H1 (cell line): ENCODE measurements around the gene LY86. TPM values are rescaled to one million over a fixed set of nuclear protein-coding genes. Genes with fewer than 3 reads are reported as not detected.

Experiments used
- CTCF ChIA-PET: fragments of 300-600 bp; sonication (Branson Sonifier 250); formaldehyde crosslinking; loops from one replicate; lab custom pipeline; 2021; ENCODE audit not compliant: partially characterized antibody; lab: Charles Lee
- POLR2A ChIA-PET: fragments of 300-600 bp; sonication (Branson Sonifier 250); formaldehyde crosslinking; loops from one replicate; lab custom pipeline; 2021; ENCODE audit warnings: inconsistent platforms; ENCODE audit not compliant: partially characterized antibody; lab: Charles Lee
- DNase-seq, 2 experiments: peaks; one replicate each; pipeline versions ENCODE4 v3.0.0 to v3.0.0-alpha.2; 2010 to 2022; ENCODE audit warnings: low spot score in 2 of 2, low read depth in 1 of 2, mixed read lengths in 1 of 2
- FAIRE-seq: peaks from 2 replicates; lab custom pipeline; 2011; peaks lifted over from hg19 to GRCh38; lab: Jason Lieb, UNC
- H2AFZ ChIP-seq: 2 replicates; pipeline ENCODE4 v1.8.1; 2012; ENCODE audit warnings: low read length, inconsistent platforms
- H2AK5ac ChIP-seq: 2 replicates; pipeline ENCODE4 v1.6.1; 2013; ENCODE audit warnings: low read depth, low read length
- H2BK120ac ChIP-seq: replicated peaks from 2 replicates; pipeline ENCODE3; 2013; ENCODE audit warnings: low read depth, low read length, inconsistent platforms
- H2BK12ac ChIP-seq: 2 replicates; pipeline ENCODE4 v1.6.1; 2013; ENCODE audit warnings: low read depth, low read length
- H2BK15ac ChIP-seq: 2 replicates; pipeline ENCODE4 v1.6.1; 2013; ENCODE audit warnings: low read length
- H2BK20ac ChIP-seq: 2 replicates; pipeline ENCODE4 v1.6.1; 2013; ENCODE audit warnings: low read length
- H2BK5ac ChIP-seq: 2 replicates; pipeline ENCODE4 v1.6.1; 2013; ENCODE audit warnings: low read depth, low read length
- H3K14ac ChIP-seq: 2 replicates; pipeline ENCODE4 v1.6.1; 2013; ENCODE audit warnings: inconsistent platforms; ENCODE audit not compliant: insufficient read length
- H3K18ac ChIP-seq: 2 replicates; pipeline ENCODE4 v1.6.1; 2013; ENCODE audit warnings: low read length; ENCODE audit errors: extremely low read depth
- H3K23ac ChIP-seq: 2 replicates; pipeline ENCODE4 v1.6.1; 2013; ENCODE audit warnings: inconsistent platforms; ENCODE audit not compliant: insufficient read length
- H3K23me2 ChIP-seq: 2 replicates; pipeline ENCODE4 v1.6.1; 2013; ENCODE audit warnings: low read depth, low read length
- H3K27ac ChIP-seq: 2 replicates; pipeline ENCODE4 v1.6.1; 2011; ENCODE audit warnings: low read depth, low read length, inconsistent platforms
- H3K27me3 ChIP-seq, 4 experiments: replicated peaks in 1 of 4; 1 replicate in 1 of 4; 2 replicates in 3 of 4; pipeline versions ENCODE4 v1.6.1 to v1.8.1; 2011 to 2013; ENCODE audit warnings: low read length in 3 of 4, mild to moderate bottlenecking in 3 of 4, inconsistent platforms in 2 of 4, mixed read lengths in 2 of 4, moderate library complexity in 1 of 4; ENCODE audit not compliant: control insufficient read depth in 3 of 4, insufficient read depth in 3 of 4; ENCODE audit errors: extremely low read depth in 1 of 4
- H3K36me3 ChIP-seq, 4 experiments: 2 replicates each; pipeline versions ENCODE4 v1.6.1 to v1.8.1; 2011 to 2013; ENCODE audit warnings: mild to moderate bottlenecking in 4 of 4, low read length in 3 of 4, moderate library complexity in 2 of 4, control low read depth in 1 of 4, inconsistent platforms in 1 of 4; ENCODE audit not compliant: insufficient read depth in 4 of 4, control insufficient read depth in 2 of 4
- H3K4ac ChIP-seq: replicated peaks from 2 replicates; pipeline ENCODE3; 2013; ENCODE audit warnings: low read length, low read depth, mixed read lengths, inconsistent platforms; ENCODE audit not compliant: insufficient read length
- H3K4me1 ChIP-seq, 4 experiments: replicated peaks in 1 of 4; 1 replicate in 1 of 4; 2 replicates in 3 of 4; pipeline versions ENCODE4 v1.6.1 to v1.8.1; 2011 to 2013; ENCODE audit warnings: low read length in 3 of 4, inconsistent platforms in 2 of 4, mixed read lengths in 1 of 4; ENCODE audit not compliant: insufficient read depth in 4 of 4, control insufficient read depth in 3 of 4
- H3K4me2 ChIP-seq, 2 experiments: 2 replicates each; pipeline versions ENCODE4 v1.6.1 to v1.8.1; 2011 to 2013; ENCODE audit warnings: low read depth in 2 of 2, low read length in 2 of 2, control low read depth in 1 of 2, inconsistent platforms in 1 of 2, mild to moderate bottlenecking in 1 of 2; ENCODE audit not compliant: insufficient read depth in 1 of 2
- H3K4me3 ChIP-seq, 4 experiments: fragments of 200-600, 300-600 bp in 1 of 4; sonication (generic), shearing (Covaris generic), sonication (Bioruptor Twin) in 1 of 4; 2 replicates each; pipeline versions ENCODE4 v1.5.1 to v1.8.1; 2011 to 2016; ENCODE audit warnings: low read length in 4 of 4, low read depth in 3 of 4, control low read depth in 2 of 4, inconsistent platforms in 2 of 4, mild to moderate bottlenecking in 2 of 4, mixed read lengths in 1 of 4, moderate library complexity in 1 of 4; ENCODE audit not compliant: insufficient read depth in 2 of 4; ENCODE audit errors: extremely low read depth in 1 of 4
- H3K56ac ChIP-seq: replicated peaks from 2 replicates; pipeline ENCODE3; 2013; ENCODE audit warnings: low read depth, mild to moderate bottlenecking, mixed read lengths, low read length, inconsistent platforms; ENCODE audit not compliant: insufficient read length
- H3K79me1 ChIP-seq: 2 replicates; pipeline ENCODE4 v1.6.1; 2013; ENCODE audit warnings: low read depth, low read length, control low read depth
- H3K79me2 ChIP-seq, 2 experiments: 2 replicates each; pipeline versions ENCODE4 v1.6.1 to v1.8.1; 2012 to 2013; ENCODE audit warnings: low read length in 2 of 2, mild to moderate bottlenecking in 2 of 2, inconsistent platforms in 1 of 2; ENCODE audit not compliant: insufficient read depth in 2 of 2, control insufficient read depth in 1 of 2
- H3K9ac ChIP-seq, 4 experiments: replicated peaks in 1 of 4; 1 replicate in 1 of 4; 2 replicates in 3 of 4; pipeline versions ENCODE4 v1.6.1 to v1.8.1; 2011 to 2013; ENCODE audit warnings: low read depth in 3 of 4, low read length in 3 of 4, control low read depth in 2 of 4, mild to moderate bottlenecking in 2 of 4, moderate library complexity in 2 of 4, inconsistent platforms in 1 of 4; ENCODE audit errors: extremely low read depth in 1 of 4
- H3K9me3 ChIP-seq, 2 experiments: 2 replicates each; pipeline versions ENCODE4 v1.6.1 to v1.8.1; 2012 to 2013; ENCODE audit warnings: mild to moderate bottlenecking in 2 of 2, moderate library complexity in 2 of 2, control low read depth in 1 of 2, inconsistent platforms in 1 of 2, low read depth in 1 of 2, low read length in 1 of 2, mixed read lengths in 1 of 2; ENCODE audit not compliant: insufficient read depth in 2 of 2
- H4K20me1 ChIP-seq, 2 experiments: replicated peaks in 1 of 2; 2 replicates each; pipeline versions ENCODE3 to v1.8.1; 2011 to 2013; ENCODE audit warnings: inconsistent platforms in 2 of 2, low read length in 2 of 2, mild to moderate bottlenecking in 1 of 2; ENCODE audit not compliant: insufficient read depth in 2 of 2, control insufficient read depth in 1 of 2
- H4K5ac ChIP-seq: 2 replicates; pipeline ENCODE4 v1.6.1; 2013; ENCODE audit warnings: low read length, low read depth, mixed read lengths, inconsistent platforms; ENCODE audit not compliant: insufficient read length
- H4K8ac ChIP-seq: 2 replicates; pipeline ENCODE4 v1.8.0; 2013; ENCODE audit warnings: mild to moderate bottlenecking, moderate library complexity, low read length, inconsistent platforms; ENCODE audit not compliant: insufficient read depth; ENCODE audit errors: extremely low read depth
- H4K91ac ChIP-seq: replicated peaks from 2 replicates; pipeline ENCODE3; 2013; ENCODE audit warnings: low read length, mixed read lengths, inconsistent platforms; ENCODE audit not compliant: insufficient read length
- EGR1 ChIP-seq: IDR thresholded peaks from 2 replicates; pipeline ENCODE4 v1.6.1; 2011; ENCODE audit warnings: low read depth, low read length, borderline replicate concordance
- RNF2 ChIP-seq: fragments of 200-900, 300-1000 bp; sonication (generic); IDR thresholded peaks from 2 replicates; pipeline ENCODE4 v1.7.1; 2016; ENCODE audit warnings: borderline replicate concordance, low read depth, mild to moderate bottlenecking, antibody characterized with exemption, low read length; ENCODE audit not compliant: poor library complexity, severe bottlenecking; ENCODE audit errors: missing control alignments
- whole genome bisulfite sequencing, 2 experiments: shearing (Covaris generic) in 1 of 2; methylation state at CpG; one replicate each; pipeline versions ENCODE4 v1.1.6 to v1.1.7; 2013 to 2015; ENCODE audit warnings: low lambda C conversion rate in 2 of 2, mixed read lengths in 2 of 2, inconsistent platforms in 1 of 2, low coverage in 1 of 2, missing lambda C conversion rate in 1 of 2; ENCODE audit not compliant: insufficient replicate concordance in 2 of 2, insufficient coverage in 1 of 2, insufficient read length in 1 of 2; ENCODE audit errors: extremely low coverage in 1 of 2, missing lambda C conversion rate in 1 of 2; 5-methylcytosine and 5-hydroxymethylcytosine counted together
- polyA plus RNA-seq, 7 experiments: library from polyadenylated mRNA; depleted of rRNA in 3 of 7; stranded (reverse) in 5 of 7; unstranded in 2 of 7; fragments of >200 nt in 5 of 7; fragments of 200-250 nt in 2 of 7; gene quantifications; 1 replicate in 5 of 7; 2 replicates in 1 of 7; 4 replicates in 1 of 7; pipeline versions ENCODE4 v1.2.1 to v1.2.3, GENCODE V29; 2011 to 2013; ENCODE audit warnings: missing spikeins in 2 of 7, mixed read lengths in 2 of 7
- total RNA-seq: library from RNA; stranded (reverse); fragmentation: NEBNext Ultra II Directional; extraction: Animal tissue kit (Norgen Biotek cat#: 25700); gene quantifications from 2 replicates; pipeline ENCODE4 v1.2.1, GENCODE V29; 2021

LY86 gene
- total and polyA plus RNA-seq, 2 of the 8 experiments (the other 6 are each of a cell fraction or from before 2014, with no cell fraction given): not detected

DNA sequence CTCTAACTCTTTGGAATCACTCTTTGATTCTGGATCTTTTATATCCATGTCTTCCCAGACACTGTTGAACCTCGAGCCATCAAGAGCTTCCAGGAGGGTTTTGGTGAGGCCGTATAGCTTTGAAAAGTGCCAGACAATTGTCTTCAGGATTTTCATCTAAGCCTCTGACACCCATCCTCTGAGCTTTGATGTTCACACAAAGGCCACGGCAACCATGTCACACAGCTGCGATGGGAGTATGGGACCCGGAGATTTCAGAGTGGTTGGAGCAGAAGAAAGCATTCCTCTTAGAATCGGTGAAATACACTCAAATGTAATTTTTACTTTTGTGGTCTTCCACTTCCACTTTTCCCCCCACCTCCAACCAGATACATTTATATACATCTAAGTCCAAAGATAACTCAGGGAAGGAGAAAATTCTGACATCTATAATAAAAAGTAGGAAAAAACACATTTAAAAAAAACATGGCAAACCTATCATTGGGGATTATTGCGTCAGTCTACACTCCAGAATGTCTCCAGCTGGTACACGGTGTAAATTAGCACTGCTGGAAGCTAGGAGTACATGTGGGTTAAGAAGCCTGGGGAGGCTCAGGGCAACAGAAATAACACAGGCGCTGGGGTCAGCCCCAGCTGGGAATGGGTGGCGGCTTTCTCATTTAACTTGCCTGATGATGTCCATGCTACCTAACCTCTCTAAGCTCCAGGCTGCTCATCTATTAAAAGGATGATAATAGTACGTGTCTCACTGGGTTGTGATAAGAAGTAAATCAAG lies 92.7 kb downstream of the LY86 start:
- CTCF ChIA-PET: interaction anchor here (0.7 to 7.2 kb wide), 5 partner anchors 13 to 565 kb away, joined by 3 to 64 read pairs (median 4); no protein-coding TSS in a partner anchor
- H3K27ac ChIP-seq: no peak overlapping the region
- no peak overlapping the region for H3K4me3 ChIP-seq
- H4K20me1 ChIP-seq: no peaks in the 10 kb centered on the region
- no peak overlapping the region for H4K91ac ChIP-seq
- H3K9me3 ChIP-seq: no peaks in the 10 kb centered on the region
- DNase-seq: no peak
- no peak overlapping the region for H3K23ac ChIP-seq
- H4K5ac ChIP-seq: no peak overlapping the region
- no peak overlapping the region for H3K9ac ChIP-seq
- H2BK12ac ChIP-seq: no peak overlapping the region
- H3K27me3 ChIP-seq: no peaks in the 10 kb centered on the region; a peak in 1 of 7 replicates
- H2BK15ac ChIP-seq: no peak overlapping the region; the same call in 1 of the 2 replicates
- H2BK20ac ChIP-seq: no peak overlapping the region
- H2AFZ ChIP-seq: no peak overlapping the region
- H3K36me3 ChIP-seq: no peaks in the 10 kb centered on the region
- no peaks in the 10 kb centered on the region for H3K23me2 ChIP-seq
- H3K14ac ChIP-seq: no peak overlapping the region
- no peak overlapping the region for H2AK5ac ChIP-seq
- H3K56ac ChIP-seq: no peak overlapping the region
- 91% methylated on average over 11 of the region's 11 CpGs; no CpG with 5 or more reads in 1 of the 2 experiments for WGBS, 2 experiments
- H3K79me2 ChIP-seq: no peaks in the 10 kb centered on the region
- no peak overlapping the region for H2BK120ac ChIP-seq
- POLR2A ChIA-PET: no interaction called here
- no peak overlapping the region for H3K4ac ChIP-seq
- no peak overlapping the region for H4K8ac ChIP-seq
- H3K4me1 ChIP-seq: peaks cover 7 to 16% (median 12%) of the 10 kb centered on the region in 4 experiments
- no peak overlapping the region for H2BK5ac ChIP-seq
- no peak for FAIRE-seq
- no peak overlapping the region for H3K4me2 ChIP-seq
- no peak overlapping the region for H3K18ac ChIP-seq
- H3K79me1 ChIP-seq: no peaks in the 10 kb centered on the region
- TF ChIP-seq RNF2 (no peak), EGR1 (no peak)
